CD14-positive monocyte (primary cell): Measurements from ENCODE around the gene BCL2L15. TPM values are rescaled to one million over a fixed set of nuclear protein-coding genes. Genes with fewer than 3 reads are reported as not detected.
A peak's percentile ranks its signal among the peaks of the same experiment; 100 is the strongest.

Experiments
- DNase-seq, 3 donors: peaks; one replicate each; pipeline ENCODE4 v3.0.0-alpha.2; 2011 to 2022
- H2AFZ ChIP-seq: 2 replicates; pipeline ENCODE4 v1.6.0; 2012; ENCODE audit warnings: mild to moderate bottlenecking, low read depth, low read length, inconsistent platforms; ENCODE audit not compliant: insufficient read depth, poor library complexity, severe bottlenecking
- H3K27ac ChIP-seq, 2 donors: 1 replicate in 1 of 2; 2 replicates in 1 of 2; pipeline ENCODE4 v1.5.1; 2012 to 2013; ENCODE audit warnings: low read length in 2 of 2, control low read depth in 1 of 2, inconsistent platforms in 1 of 2, low read depth in 1 of 2, mild to moderate bottlenecking in 1 of 2
- H3K27me3 ChIP-seq, 2 donors: one replicate each; pipeline versions ENCODE4 v1.6.0 to v1.6.1; 2011 to 2013; ENCODE audit warnings: low read length in 2 of 2; ENCODE audit not compliant: control insufficient read depth in 2 of 2, insufficient read depth in 2 of 2
- H3K36me3 ChIP-seq, 2 donors: replicated peaks in 1 of 2; 1 replicate in 1 of 2; 2 replicates in 1 of 2; pipeline versions ENCODE4 v1.5.1 to v1.6.1; 2012 to 2013; ENCODE audit warnings: low read length in 2 of 2, control low read depth in 1 of 2, inconsistent platforms in 1 of 2, mild to moderate bottlenecking in 1 of 2; ENCODE audit not compliant: insufficient read depth in 2 of 2, control insufficient read depth in 1 of 2
- H3K4me1 ChIP-seq, 2 donors: 1 replicate in 1 of 2; 2 replicates in 1 of 2; pipeline versions ENCODE4 v1.5.1 to v1.6.1; 2012 to 2013; ENCODE audit warnings: low read length in 2 of 2, control low read depth in 1 of 2, inconsistent platforms in 1 of 2, mild to moderate bottlenecking in 1 of 2, moderate library complexity in 1 of 2; ENCODE audit not compliant: insufficient read depth in 2 of 2, control insufficient read depth in 1 of 2
- H3K4me2 ChIP-seq: replicated peaks from 2 replicates; pipeline ENCODE3; 2012; ENCODE audit warnings: low read length, moderate library complexity, mild to moderate bottlenecking; ENCODE audit not compliant: poor library complexity, severe bottlenecking; ENCODE audit errors: extremely low read depth
- H3K4me3 ChIP-seq, 3 experiments: fragments of 200-600 bp in 1 of 3; sonication (generic) in 1 of 3; replicated peaks in 1 of 3; 1 replicate in 2 of 3; 2 replicates in 1 of 3; pipeline ENCODE4 v1.5.1; 2011 to 2013; ENCODE audit warnings: low read length in 3 of 3, mild to moderate bottlenecking in 3 of 3, control low read depth in 2 of 3, low read depth in 2 of 3, inconsistent platforms in 1 of 3, moderate library complexity in 1 of 3
- H3K79me2 ChIP-seq: 2 replicates; pipeline ENCODE4 v1.6.0; 2012; ENCODE audit warnings: mild to moderate bottlenecking, control low read depth, inconsistent platforms, low read length, moderate library complexity; ENCODE audit not compliant: insufficient read depth
- H3K9ac ChIP-seq: 2 replicates; pipeline ENCODE4 v1.6.0; 2017; ENCODE audit warnings: low read length, mild to moderate bottlenecking; ENCODE audit not compliant: insufficient read depth, poor library complexity, severe bottlenecking
- H3K9me3 ChIP-seq, 2 donors: replicated peaks in 1 of 2; 1 replicate in 1 of 2; 2 replicates in 1 of 2; pipeline versions ENCODE4 v1.5.1 to v1.6.1; 2012 to 2013; ENCODE audit warnings: low read length in 2 of 2, control low read depth in 1 of 2; ENCODE audit not compliant: control insufficient read depth in 1 of 2, insufficient read depth in 1 of 2
- H4K20me1 ChIP-seq: 2 replicates; pipeline ENCODE4 v1.6.0; 2012; ENCODE audit warnings: mild to moderate bottlenecking, low read length, control low read depth, moderate library complexity; ENCODE audit not compliant: insufficient read depth
- H3K27ac Mint-ChIP-seq, 7 donors: one replicate each; pipeline ENCODE4 v1.8.0; 2020; ENCODE audit warnings: mild to moderate bottlenecking in 7 of 7, mixed read lengths in 7 of 7, moderate library complexity in 6 of 7, inconsistent platforms in 2 of 7
- H3K27me3 Mint-ChIP-seq, 3 donors: one replicate each; pipeline ENCODE4 v1.8.0; 2021 to 2022; ENCODE audit warnings: low read depth in 3 of 3, mild to moderate bottlenecking in 3 of 3, mixed read lengths in 3 of 3, moderate library complexity in 3 of 3, inconsistent platforms in 1 of 3
- H3K36me3 Mint-ChIP-seq, 2 donors: one replicate each; pipeline ENCODE4 v1.8.0; 2020; ENCODE audit warnings: mixed read lengths in 2 of 2, inconsistent platforms in 1 of 2, mild to moderate bottlenecking in 1 of 2
- H3K4me1 Mint-ChIP-seq: one replicate; pipeline ENCODE4 v1.8.0; 2020; ENCODE audit warnings: mild to moderate bottlenecking, mixed read lengths
- H3K4me3 Mint-ChIP-seq, 2 donors: one replicate each; pipeline ENCODE4 v1.8.0; 2020; ENCODE audit warnings: mild to moderate bottlenecking in 2 of 2, mixed read lengths in 2 of 2, moderate library complexity in 1 of 2
- H3K9me3 Mint-ChIP-seq, 7 donors: one replicate each; pipeline ENCODE4 v1.8.0; 2020 to 2022; ENCODE audit warnings: mixed read lengths in 7 of 7, mild to moderate bottlenecking in 6 of 7, moderate library complexity in 6 of 7, inconsistent platforms in 2 of 7
- WGBS: methylation state at CpG from one replicate; pipeline ENCODE4 v1.1.5; 2013; ENCODE audit warnings: missing lambda C conversion rate; ENCODE audit not compliant: insufficient coverage; 5-methylcytosine and 5-hydroxymethylcytosine counted together
- intact Hi-C, 2 donors: fragments of 100-400 bp; cut with micrococcal nuclease; formaldehyde crosslinking; loops; one replicate each; pipeline versions ENCODE4 v1.15.0 to v1.15.1; 2023
- polyA plus RNA-seq, 3 donors: library from polyadenylated mRNA; depleted of rRNA in 1 of 3; unstranded in 2 of 3; stranded (reverse) in 1 of 3; fragments of 300-500 nt in 2 of 3; fragments of >200 nt in 1 of 3; fragmentation: Illumina TruSeq in 2 of 3; gene quantifications; 1 replicate in 2 of 3; 2 replicates in 1 of 3; pipeline ENCODE4 v1.2.3, GENCODE V29; 2012 to 2021
- TF ChIP-seq, protein P1 (sequence below): fragments of 200-600 bp; IDR thresholded peaks from one replicate; pipeline ENCODE4 v1.8.0; 2022; ENCODE audit warnings: antibody characterized with exemption, mild to moderate bottlenecking

The BCL2L15 gene
- polyA plus RNA-seq, 3 donors: 0.73 TPM; not detected in 2

DNA sequence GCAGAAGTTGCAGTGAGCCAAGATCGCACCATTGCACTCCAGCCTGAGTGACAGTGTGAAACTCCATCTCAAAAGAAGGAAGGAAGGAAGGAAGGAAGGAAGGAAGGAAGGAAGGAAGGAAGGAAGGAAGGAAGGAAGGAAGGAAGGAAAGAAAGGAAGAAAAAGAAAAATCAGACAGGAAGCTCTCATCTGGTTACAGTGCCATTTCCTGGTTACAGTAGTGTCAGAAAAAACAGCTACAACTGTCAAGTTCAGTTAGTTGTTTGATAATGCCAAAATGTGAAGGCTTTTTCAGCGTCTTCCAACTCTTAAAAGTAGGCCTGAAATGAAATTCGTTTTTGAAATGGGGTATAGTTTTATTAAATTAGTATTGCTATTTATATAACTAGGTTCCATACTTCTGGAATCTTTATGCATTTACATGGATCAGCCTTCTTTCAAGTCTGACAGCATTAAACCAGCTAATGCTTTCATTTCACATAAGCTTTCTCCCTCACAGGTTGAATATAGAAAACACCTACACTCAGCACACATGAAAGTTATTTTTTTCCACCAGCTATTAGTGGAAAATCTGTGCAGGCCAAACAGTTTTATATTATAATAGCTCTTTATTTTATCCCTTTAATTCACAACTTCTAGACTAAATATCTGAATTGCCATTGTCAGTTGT, 37.1 kb downstream of the BCL2L15 start:
- Mint-ChIP-seq H3K4me1 (peaks cover 36% of the 10 kb centered on the region), H3K27me3 (peaks cover 0 to 1% (median 0%) of the 10 kb centered on the region in 3 donors), H3K4me3 (no peak overlapping the region), H3K27ac (peak overlapping the region in 6 of 7 donors; percentile 14 to 88 (median 62)), H3K36me3 (peaks cover 49 to 67% of the 10 kb centered on the region in 2 donors), H3K9me3 (peaks cover 7 to 17% (median 12%) of the 10 kb centered on the region in 7 donors)
- no CpG with 5 or more reads among the region's 3 CpGs for WGBS
- intact Hi-C loops: no loop called here
- H3K27ac ChIP-seq: peak overlapping the region in 1 of 2 donors; percentile 65
- peaks cover 10% of the 10 kb centered on the region for H3K79me2 ChIP-seq
- no peak overlapping the region for H3K4me2 ChIP-seq
- H3K9me3 ChIP-seq: peaks cover 0 to 4% of the 10 kb centered on the region in 2 donors
- no peaks in the 10 kb centered on the region for H3K27me3 ChIP-seq
- H4K20me1 ChIP-seq: no peaks in the 10 kb centered on the region
- H2AFZ ChIP-seq: no peak overlapping the region
- no peak overlapping the region for H3K4me3 ChIP-seq
- no peak for DNase-seq
- no peak overlapping the region for H3K9ac ChIP-seq
- TF ChIP-seq, protein P1, sequence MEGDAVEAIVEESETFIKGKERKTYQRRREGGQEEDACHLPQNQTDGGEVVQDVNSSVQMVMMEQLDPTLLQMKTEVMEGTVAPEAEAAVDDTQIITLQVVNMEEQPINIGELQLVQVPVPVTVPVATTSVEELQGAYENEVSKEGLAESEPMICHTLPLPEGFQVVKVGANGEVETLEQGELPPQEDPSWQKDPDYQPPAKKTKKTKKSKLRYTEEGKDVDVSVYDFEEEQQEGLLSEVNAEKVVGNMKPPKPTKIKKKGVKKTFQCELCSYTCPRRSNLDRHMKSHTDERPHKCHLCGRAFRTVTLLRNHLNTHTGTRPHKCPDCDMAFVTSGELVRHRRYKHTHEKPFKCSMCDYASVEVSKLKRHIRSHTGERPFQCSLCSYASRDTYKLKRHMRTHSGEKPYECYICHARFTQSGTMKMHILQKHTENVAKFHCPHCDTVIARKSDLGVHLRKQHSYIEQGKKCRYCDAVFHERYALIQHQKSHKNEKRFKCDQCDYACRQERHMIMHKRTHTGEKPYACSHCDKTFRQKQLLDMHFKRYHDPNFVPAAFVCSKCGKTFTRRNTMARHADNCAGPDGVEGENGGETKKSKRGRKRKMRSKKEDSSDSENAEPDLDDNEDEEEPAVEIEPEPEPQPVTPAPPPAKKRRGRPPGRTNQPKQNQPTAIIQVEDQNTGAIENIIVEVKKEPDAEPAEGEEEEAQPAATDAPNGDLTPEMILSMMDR: no peak
- H3K4me1 ChIP-seq: peaks cover 25 to 30% of the 10 kb centered on the region in 2 donors
- H3K36me3 ChIP-seq: peaks cover 21 to 66% of the 10 kb centered on the region in 2 donors

DNA sequence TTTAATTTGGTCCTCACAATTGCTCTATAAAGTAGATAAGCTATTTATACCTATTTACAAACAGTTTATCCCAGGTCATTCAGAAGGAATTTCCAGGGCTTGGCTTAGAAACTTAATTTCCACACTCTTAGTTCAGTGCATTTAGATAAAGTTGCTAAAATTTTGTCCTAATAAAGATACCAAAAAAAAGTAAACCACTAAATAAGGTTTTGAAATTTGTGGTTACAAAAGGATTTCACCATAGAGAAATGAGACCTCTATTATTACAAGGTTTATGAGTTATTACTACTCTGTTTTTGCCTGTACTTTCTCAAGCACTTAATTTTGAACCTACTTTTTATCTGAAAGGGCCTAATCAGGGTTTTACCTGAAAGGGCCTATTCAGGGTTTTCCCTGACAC, 38.3 kb downstream of the BCL2L15 start:
- Mint-ChIP-seq H3K27ac (peak overlapping the region in 4 of 7 donors; percentile 59 to 74 (median 71)), H3K36me3 (peaks cover 42 to 67% of the 10 kb centered on the region in 2 donors), H3K27me3 (peaks cover 0 to 1% (median 0%) of the 10 kb centered on the region in 3 donors), H3K4me1 (peaks cover 25% of the 10 kb centered on the region), H3K9me3 (peaks cover 7 to 17% (median 12%) of the 10 kb centered on the region in 7 donors), H3K4me3 (no peak overlapping the region)
- TF ChIP-seq, protein P1: no peak
- Histone ChIP-seq H3K4me1 (peaks cover 17 to 20% of the 10 kb centered on the region in 2 donors), H3K27ac (peak overlapping the region in 1 of 2 donors; percentile 65), H3K36me3 (peaks cover 28 to 68% of the 10 kb centered on the region in 2 donors), H3K4me2 (peak overlapping the region; percentile 25), H2AFZ (no peak overlapping the region), H4K20me1 (no peaks in the 10 kb centered on the region), H3K4me3 (no peak overlapping the region), H3K9ac (no peak overlapping the region), H3K9me3 (peaks cover 0 to 4% of the 10 kb centered on the region in 2 donors), H3K79me2 (peaks cover 6% of the 10 kb centered on the region), H3K27me3 (no peaks in the 10 kb centered on the region)
- DNase-seq: peak in 1 of 3 donors; percentile 53
- intact Hi-C loops: loop anchor here in 1 of 2 donors (5.0 kb wide), 1 partner anchor 38 kb away; the partner anchor contains the start of gene BCL2L15
